H1 (cell line): ENCODE measurements around the gene HRNR.
"Not testable (repeated sequence)": the region's sequence is repeated elsewhere in the genome, so short reads cannot be mapped to it uniquely, and the experiment has no call there.

Source experiments
- FOSL1 ChIP-seq: IDR thresholded peaks from 2 replicates; pipeline ENCODE4 v1.6.1; 2011; ENCODE audit warnings: mild to moderate bottlenecking, low read depth, low read length, moderate library complexity; ENCODE audit not compliant: insufficient read depth
- GTF2F1 ChIP-seq: IDR thresholded peaks from 2 replicates; pipeline ENCODE4 v1.6.1; 2012; ENCODE audit warnings: low read depth, low read length, improper control_type of control experiment, borderline replicate concordance
- JUND ChIP-seq: IDR thresholded peaks from 2 replicates; pipeline ENCODE4 v1.6.1; 2011; ENCODE audit warnings: mild to moderate bottlenecking, improper control_type of control experiment, low read length
- TAF1 ChIP-seq: IDR thresholded peaks from 2 replicates; pipeline ENCODE4 v1.6.1; 2011; ENCODE audit warnings: mild to moderate bottlenecking, low read depth, low read length
- TF ChIP-seq, protein P1 (sequence below), 3 experiments: IDR thresholded peaks; 1 replicate in 2 of 3; 2 replicates in 1 of 3; pipeline versions ENCODE4 v1.5.1 to v1.6.1; 2011; ENCODE audit warnings: low read length in 3 of 3, mild to moderate bottlenecking in 3 of 3, inconsistent platforms in 2 of 3, low read depth in 1 of 3, moderate library complexity in 1 of 3; ENCODE audit not compliant: insufficient read depth in 1 of 3; ENCODE audit errors: control extremely low read depth in 1 of 3
- TF ChIP-seq, protein P2 (sequence below): IDR thresholded peaks from 2 replicates; pipeline ENCODE4 v1.6.1; 2012; ENCODE audit warnings: low read length, inconsistent platforms

DNA sequence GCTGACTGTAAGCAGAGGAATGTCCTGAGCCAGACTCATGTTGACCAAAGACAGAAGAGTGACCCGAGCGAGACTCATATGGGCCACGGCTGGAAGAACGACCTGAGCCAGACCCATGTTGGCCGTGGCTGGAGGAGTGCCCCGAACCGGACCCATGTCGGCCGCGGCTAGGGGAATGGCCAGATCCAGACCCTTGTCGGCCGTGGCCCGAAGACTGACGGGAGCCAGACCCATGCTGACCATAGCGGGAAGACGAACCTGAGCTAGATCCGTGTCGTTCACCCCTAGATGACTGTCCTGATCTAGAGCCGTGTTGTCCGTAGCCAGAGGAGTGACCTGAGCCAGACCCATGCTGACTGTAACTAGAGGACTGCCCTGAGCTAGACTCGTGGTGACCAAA is 9.1 kb downstream of the HRNR start:
- TF ChIP-seq, protein P1, sequence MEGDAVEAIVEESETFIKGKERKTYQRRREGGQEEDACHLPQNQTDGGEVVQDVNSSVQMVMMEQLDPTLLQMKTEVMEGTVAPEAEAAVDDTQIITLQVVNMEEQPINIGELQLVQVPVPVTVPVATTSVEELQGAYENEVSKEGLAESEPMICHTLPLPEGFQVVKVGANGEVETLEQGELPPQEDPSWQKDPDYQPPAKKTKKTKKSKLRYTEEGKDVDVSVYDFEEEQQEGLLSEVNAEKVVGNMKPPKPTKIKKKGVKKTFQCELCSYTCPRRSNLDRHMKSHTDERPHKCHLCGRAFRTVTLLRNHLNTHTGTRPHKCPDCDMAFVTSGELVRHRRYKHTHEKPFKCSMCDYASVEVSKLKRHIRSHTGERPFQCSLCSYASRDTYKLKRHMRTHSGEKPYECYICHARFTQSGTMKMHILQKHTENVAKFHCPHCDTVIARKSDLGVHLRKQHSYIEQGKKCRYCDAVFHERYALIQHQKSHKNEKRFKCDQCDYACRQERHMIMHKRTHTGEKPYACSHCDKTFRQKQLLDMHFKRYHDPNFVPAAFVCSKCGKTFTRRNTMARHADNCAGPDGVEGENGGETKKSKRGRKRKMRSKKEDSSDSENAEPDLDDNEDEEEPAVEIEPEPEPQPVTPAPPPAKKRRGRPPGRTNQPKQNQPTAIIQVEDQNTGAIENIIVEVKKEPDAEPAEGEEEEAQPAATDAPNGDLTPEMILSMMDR (IDR thresholded peaks at IDR 0.05; ENCODE audit: control extremely low read depth in 1 of 3, insufficient read depth in 1 of 3, low read depth in 1 of 3, low read length in 3 of 3), result not testable (repeated sequence)
- TF ChIP-seq JUND, TAF1, GTF2F1, FOSL1: not testable (repeated sequence)
- TF ChIP-seq, protein P2, sequence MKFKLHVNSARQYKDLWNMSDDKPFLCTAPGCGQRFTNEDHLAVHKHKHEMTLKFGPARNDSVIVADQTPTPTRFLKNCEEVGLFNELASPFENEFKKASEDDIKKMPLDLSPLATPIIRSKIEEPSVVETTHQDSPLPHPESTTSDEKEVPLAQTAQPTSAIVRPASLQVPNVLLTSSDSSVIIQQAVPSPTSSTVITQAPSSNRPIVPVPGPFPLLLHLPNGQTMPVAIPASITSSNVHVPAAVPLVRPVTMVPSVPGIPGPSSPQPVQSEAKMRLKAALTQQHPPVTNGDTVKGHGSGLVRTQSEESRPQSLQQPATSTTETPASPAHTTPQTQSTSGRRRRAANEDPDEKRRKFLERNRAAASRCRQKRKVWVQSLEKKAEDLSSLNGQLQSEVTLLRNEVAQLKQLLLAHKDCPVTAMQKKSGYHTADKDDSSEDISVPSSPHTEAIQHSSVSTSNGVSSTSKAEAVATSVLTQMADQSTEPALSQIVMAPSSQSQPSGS, result not testable (repeated sequence)
